Bone marrow (tissue), 2 donors: Measurements from ENCODE around the gene DOHH.
"Not testable (repeated sequence)": the region's sequence is repeated elsewhere in the genome, so short reads cannot be mapped to it uniquely, and the experiment has no call there.

Experiments used
- DNase-seq, 2 donors: peaks; one replicate each; lab custom pipeline; 2025; lab: John Stamatoyannopoulos, UW

Gene DOHH

DNA sequence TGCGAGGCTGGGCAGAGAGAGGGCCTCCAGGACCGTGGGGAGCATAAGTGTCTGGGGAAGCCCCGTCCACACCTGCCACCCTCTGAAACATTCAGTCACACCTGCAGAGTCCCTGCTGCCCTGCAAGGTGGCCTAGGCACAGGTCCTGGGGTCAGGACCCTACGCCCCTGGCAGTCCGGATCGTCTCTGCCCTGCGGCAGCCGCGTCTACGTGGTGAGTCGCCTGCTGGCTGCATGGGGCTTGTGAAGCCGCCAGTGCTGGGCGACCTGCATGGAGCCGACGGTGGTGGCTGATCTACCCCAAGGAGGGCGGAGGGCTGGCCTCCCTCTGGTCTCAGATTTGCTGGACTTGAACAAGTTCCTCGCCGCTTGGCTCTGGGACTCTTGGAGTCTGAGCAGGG lies 18.7 kb upstream of the DOHH start:
- DNase-seq: no peak

DNA sequence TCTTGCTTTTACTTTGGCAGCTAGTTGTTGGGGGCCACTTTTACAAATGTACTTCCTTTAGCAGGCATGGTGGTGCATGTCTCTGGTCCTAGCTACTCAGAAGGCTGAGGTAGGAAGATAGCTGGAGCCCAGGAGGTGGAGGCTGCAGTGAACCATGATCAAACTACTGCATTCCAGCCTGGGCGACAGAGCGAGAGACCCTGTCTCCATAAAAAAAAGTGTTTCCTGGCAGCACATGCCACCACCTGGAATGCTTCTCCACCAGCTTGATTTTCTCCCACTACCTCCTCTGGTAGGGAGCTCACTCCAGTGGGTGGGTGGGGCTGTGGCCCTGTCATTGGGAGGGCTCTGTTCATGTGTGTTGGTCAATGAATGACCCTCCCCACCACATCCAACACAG lies 18.2 kb upstream of the DOHH start:
- DNase-seq: no peak

DNA sequence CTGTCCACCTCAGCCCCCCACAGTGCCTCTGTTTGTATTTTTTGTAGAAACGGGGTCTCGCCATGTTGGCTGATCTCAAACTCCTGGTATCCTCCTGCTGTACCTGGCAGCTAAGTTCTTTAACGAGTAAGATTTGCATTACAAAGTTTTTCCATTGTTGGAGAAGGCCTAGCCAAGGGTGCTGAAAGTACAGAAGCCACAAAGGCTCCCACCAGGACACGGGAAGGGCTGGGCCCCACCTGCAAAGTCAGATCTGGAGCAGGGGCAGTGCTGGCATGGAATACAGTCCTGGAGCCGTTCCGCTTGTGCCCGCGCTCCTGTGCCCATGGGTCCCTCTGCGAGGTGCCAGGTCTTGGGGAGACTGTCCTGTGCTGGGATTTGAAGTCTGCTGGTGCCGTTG lies 17.8 kb upstream of the DOHH start:
- DNase-seq: no peak

DNA sequence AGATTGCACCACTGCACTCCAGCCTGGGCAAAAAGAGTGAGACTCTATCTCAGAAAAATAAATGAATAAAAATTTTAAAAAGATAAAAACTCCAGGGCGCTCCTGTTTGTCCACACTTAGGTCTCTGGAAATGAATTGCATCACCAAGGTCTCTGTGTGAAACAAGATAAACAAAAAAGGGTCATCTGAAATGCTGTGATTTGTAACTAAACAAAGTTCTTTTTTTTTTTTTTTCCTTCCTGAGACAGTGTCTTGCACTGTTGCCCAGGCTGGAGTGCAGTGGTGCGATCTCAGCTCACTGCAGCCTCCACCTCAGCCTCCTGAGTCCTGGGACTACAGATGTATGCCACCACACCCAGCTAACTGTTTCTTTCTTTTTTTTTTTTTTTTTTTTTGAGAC lies 17.2 kb upstream of the DOHH start:
- DNase-seq: no peak

DNA sequence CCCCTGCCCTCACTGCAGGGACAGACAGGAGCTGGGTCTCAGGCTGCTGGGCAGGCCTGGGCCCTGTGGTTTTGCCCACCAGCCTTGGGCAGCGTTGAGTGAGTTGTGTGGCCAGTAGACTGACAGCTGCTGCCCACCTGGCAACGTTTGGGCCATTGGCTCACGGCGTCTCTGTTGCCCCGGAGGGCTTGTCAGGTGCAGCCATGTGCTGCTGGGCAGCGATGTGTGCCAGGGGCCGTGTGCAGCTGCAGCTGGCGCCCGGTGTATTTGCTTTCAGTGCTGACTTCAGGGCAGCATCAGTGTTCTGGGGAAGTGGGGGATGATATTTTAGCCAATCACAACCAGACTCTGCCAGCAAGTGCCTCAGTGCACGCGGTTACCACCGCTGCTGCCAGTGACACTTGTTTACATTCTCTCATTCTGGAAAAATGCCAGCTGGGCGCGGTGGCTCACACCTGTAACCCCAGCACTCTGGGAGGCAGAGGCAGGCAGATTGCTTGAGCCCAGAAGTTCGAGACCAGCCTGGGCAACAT lies 16.3 kb upstream of the DOHH start:
- no peak for DNase-seq

DNA sequence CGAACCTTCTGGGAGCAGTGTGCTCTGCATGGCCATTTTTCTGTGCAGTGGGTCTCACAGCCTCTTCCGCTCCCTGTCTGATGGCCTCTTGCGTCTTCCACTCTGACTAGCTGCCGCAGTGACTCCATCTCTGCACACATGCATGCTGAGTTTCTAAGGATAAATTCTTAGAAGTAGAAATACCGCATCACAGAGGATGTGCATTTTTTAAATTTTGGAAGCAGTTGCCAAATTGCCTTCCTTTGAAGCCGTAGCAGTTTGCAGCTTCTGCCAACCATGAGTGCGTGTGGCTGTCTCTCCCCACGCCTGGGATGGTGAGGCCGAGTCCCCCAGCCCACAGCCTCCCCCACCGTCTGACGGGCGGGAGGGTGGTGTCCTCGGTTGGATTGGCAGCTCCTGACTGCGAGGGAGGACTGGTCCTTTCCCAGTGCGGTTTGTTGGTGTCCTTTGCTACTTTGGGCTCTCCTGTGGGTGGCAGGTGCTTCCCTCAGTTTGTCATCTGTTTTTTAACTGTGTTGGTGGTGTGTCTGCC lies 15.5 kb upstream of the DOHH start:
- DNase-seq: no peak

DNA sequence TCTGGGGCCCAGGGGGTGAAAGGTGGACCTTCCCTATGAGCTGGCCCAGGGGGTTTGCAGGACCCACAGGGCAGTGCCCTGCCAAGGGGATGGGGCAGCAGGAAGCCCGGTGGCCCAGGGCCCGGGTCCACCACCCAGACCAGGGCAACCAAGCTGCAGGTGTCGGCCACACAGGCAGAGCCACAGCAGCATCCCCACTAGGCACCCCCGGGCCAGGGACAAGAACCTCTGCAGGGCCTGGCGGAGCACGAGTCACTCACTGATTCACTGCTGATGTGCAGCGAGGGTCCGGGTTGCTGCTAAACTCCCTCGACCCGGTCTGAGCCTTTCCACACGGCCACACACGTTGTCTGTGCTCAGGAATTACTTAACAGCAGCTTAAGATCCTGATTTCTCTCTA lies 14.5 kb upstream of the DOHH start:
- no peak for DNase-seq

DNA sequence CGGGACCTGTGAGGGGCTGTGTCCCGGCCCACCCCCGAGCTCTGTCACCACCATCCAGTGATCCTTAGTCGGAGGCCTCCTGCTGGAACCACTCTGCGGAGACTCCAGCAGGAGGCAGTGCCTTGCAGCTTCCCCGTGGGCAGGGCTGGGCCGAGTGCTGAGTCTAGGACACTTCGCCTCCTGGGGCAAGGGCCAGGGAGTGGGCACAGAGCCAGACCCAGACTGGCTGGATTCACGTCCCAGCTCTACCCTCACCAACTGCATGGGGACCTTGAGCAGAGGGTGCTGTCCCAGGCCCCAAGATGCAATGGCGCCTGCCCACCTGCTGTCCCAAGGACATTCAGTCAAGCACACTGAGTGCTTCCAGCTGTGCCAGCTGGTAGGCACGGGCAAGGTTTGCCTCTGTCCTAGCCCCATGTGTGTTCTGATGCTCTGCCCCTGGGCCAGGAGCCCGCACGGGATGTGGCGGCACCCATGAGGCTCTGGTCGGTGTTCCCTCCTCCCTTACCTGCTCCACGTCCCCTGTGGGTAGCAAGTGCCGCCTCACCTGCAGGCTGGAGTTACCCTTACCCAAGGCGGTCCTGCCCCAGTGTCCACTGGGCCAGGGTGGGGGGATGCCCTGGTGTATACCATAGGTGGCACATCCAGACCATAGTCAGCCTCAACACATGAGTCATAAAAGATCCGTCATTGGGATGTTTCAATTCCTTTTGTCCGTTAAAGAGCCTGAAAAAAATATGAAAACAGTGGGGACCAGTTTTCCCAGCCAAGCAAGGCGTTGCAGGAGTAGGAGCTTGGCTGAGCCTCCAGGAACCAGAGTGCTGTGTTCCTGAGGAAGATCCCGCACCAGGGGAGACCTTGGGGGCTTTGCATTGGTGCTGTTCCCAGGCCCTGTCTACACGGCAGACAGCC lies 13.0 kb upstream of the DOHH start:
- no peak for DNase-seq

DNA sequence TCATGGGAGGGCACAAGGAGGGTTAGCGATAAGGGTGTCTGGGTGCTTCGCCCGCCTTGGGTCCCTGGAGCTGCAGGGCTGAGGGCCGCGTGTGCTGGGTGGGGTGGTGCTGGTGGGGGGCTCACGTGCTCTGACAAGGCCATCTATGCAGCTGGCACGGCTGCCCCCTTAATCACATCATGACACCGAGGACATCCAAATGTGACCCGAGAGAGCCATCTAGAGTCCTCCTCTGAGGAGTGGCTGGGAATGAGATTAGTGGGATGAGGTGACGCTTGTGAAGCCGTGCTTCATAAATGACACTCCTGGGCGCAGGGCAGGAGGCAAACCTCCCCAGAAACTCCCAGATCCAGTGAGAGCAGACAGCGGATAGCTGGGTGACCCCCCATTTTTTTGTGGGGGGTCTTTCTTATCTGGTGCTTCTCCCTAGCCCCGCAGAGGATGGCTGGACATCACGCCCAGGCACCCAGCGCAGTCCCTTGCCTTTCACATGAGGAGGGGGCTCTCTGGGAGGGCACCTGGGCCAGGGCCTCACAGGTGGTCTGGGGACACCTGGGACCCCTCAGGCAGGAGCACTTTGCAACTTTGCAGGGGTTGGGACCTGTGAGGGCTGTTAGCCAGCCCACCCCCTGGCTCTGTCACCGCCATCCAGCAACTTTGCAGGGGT lies 12.2 kb upstream of the DOHH start:
- no peak for DNase-seq

DNA sequence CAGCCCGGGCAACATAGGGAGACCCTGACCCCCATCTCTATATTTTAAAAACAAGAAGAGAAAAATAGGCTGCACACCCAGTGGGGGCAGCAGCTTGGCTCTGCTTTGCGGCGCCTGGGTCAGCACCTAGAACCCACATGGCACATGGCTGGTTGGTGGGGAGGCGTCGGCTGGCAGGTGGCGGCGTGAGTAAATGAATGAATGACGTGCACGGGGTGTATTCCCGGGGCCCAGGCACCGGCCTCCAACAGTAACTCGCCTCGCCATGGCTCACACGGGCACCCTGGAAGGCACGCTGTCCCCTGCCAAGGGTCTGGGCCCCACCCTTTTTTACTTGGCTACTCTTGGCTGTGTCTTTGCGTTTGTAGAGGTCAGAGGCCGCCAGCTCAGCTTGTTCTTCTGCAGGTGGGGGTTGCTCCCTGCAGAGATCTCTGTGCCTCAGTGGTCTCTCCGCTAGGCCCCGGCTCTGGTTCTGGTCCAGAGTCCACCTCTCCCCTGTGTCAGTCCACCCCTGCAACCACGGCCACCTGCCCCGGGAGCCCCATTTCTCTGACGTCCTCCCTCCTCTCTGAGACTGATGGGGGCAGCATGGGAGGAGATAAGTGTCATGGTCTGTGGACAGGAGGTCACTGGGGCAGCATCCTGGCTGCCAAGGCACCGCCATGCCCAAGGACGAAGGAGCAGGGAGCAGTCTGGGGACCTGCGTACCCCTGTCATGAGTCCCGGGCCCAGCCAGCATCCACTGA lies 11.2 kb upstream of the DOHH start:
- DNase-seq: no peak

DNA sequence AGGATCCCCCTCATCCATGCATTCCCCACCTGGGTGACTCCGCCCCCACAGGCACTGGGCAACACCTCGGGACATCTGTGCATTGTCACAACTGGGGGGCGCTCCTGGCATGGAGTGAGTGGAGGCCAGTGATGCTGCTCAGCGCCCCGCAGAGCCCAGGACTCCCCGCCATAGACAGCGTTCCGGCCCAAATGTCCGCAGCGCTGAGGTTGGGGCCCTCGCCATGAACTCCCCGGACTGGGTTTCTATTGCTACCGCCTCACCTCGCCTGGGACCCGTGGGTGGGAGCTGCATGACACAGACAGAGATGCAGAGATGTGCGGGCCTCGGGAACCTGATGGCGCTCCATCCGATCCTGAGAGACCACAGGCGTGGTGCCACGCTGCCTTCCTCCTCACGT lies 10.3 kb upstream of the DOHH start:
- no peak for DNase-seq

DNA sequence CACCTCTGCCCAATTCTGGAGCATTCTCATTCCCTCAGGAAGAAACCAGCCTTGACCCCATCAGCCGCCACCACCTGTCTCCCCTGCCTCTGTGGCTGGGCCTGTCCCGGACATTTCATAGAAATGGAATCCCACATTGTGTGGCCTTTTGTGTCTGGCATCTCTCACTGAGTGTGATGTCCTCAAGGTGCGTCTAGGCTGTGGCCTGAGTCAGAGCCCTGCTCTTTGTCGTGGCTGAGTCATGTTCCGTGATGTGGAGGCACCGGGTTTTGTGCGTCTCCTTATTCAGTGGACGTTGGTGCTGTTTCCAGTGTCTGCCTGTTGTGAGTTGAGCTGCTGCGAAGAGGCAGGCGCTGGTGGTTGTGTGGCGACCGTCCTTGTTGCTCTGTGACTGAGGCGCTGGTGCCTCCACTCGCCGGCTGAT lies 9.1 kb upstream of the DOHH start:
- no peak for DNase-seq

DNA sequence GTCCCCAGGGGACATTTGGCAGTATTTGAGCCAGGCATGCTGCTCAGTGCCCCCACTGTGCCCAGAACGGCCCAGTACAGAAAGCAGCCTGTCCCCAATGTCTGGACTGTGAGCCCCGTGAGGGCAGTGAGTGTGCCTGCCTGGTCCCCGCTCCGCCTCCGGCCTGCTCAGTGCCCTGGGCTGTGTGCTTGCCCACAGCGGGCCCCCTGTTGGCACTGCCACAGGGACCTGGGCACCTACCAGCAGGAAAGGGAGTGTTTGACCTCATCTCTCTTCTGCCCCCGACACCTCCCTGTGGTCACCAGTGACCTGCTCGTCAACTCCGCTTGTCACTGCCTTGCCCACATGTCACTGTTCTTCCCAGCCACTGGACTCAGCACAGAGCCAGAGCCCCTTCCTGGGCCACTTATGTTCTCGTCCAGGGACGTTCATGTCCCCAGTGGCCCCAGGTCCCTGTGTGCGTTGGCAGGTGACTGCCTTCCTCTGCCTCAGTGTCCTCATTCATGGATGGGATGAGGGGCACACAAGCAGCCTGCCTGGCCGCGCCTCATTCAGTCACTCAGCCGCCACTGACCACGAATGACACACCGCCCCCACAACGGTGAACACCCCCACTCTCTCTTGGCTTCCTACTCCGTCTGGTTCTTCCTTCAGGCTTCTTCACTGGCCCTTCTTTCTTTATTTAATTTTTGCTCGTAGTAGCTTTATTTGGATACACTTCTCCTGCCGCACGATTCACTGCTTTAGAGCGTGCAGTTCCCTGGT lies 8.5 kb upstream of the DOHH start:
- DNase-seq: no peak

DNA sequence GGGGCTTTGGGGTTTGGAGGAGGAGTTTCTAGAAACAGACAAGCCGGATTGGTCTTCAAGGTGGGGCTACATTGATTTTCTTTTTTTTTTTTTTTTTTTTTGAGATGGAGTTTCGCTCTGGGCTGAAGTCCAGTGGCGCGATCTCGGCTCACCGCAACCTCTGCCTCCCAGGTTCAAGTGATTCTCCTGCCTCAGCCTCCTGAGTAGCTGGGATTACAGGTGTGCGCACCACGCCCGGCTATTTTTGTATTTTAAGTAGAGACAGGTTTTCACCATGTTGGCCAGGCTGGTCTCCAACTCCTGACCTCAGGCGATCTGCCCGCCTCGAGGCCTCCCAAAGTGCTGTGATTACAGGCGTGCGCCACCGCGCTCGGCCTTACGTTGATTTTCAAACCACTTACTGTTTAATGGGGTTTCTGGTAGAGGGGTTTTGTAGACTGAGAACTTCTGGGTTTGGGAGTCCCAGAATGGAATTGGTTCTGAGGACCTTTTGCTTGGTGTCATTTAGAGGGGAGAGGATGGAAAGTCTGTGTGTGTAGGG lies 7.7 kb upstream of the DOHH start:
- not testable (repeated sequence) for DNase-seq

DNA sequence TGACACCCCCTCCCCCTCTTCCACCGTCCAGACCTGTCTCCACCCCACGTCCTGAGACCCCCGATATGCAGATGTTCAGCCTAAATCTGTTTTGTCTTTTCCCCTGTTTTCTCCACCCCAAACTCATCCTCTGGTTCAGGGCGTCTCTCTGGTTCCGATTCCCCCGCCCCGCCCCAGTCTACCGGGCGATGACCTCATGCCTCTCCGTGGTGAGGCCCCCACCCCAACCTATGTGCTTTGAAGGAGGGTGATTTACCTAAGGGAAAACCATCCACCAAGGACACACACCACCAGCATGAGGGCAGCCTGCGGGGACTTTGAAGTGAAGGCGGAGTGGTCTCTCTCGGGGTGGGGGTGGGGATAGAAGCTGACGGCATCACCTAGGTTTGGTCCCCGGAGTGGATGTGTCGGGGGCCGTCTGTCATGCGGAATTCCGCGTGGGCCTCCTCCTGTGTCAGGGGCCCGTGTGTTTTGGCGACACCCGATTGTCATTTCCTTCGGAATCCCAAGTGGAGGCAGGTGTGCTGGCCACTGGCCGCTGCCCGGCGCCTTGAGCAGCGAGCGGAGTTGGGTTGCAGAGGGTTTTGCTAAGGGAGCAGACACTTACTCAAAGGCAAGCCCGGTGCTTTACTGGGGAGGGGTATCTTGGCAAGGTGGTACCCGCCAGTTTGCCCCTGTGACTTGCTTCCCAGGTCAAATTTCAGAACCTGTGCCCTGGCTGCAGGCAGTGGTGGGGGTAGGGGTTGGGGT lies 7.1 kb upstream of the DOHH start:
- DNase-seq: no peak

DNA sequence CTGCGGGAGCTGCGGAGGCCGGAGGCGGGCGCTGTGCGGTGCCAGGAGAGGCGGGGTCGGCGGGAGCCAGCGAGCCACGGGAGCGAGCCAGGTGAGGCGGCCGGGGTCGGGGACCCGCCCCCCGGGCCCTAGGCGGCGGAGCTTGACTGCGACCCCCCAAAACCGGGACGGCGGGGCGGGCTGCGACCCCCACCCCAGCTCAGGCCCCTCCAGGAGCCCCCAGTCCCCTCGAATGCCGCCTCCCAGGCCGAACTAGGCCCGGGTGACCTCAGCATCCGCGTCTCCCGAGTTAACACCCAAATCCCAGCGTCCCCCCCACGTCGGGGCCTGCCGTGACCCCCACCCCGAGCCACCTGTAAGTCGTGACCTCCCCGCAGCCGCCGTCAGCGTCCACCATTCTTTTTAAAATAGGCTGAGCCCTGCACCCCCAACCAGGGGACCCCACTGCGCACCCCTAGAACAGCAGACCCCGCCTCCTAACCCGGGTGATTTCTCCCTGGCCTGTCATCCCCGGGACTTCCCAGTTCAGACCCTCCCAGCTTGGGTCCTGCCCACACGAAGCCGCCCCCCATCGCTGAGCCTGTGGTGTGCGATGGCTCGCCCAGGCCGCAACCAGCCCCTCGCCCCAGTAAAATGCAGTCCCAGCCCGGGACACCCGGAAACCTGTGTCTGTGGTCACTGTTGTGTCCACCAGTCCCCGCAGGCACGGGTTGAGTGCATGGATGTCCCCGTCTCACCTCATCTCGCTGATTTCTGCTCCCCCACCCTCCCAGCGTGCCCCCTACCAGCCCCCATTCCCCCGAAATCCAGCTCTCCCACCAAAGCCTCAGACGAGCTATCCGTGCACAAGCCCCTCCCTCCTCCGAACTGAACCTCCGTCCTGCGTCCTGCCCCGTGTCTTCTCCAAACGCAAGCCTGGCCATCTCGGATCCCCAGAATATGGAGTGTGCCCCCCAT lies 6.2 kb upstream of the DOHH start:
- peak in 1 of 2 donors; percentile 38 for DNase-seq

DNA sequence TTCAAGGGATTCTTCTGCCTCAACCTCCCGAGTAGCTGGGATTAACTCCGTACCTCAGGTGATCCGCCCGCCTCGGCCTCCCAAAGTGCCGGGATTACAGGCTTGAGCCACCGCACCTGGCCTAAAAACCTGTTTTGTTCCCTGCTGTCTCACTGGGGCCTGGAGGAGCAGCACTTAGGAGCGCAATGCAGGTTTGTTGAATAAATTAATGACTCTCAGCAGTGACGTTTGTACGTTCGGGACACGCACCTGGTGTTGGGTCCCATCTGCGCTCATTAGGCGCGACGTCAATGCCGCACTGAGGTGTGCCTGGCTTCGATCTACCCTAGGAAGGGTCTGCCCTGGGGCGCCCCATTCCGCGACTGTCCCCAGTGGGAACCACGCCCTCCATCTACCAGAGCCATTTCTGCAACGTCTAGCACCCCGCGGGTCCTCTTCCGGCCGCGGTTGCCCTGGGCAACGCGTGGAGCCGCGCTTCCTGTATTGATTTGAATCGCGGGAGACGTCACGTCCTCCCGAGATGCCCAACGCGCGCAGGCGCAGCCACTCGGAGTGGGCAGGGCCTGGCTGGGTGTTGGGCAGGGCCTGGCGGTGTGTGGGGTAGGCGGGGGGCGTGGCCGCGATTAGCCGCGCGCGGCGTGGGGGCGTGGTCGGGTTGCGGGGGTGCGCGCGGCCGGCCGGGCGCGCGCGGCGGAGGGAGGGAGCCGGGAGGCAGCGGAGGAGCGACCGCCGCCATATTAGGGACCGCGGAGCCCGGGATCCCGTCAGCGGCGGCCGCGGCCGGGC lies 5.3 kb upstream of the DOHH start, which contains the start of gene FZR1:
Gene FZR1 (plus strand): TSS at position 714 of the 786 bp plus-strand sequence. CDS start 16,679 bp downstream, outside the sequence.
- peak; percentile 90 to 94 for DNase-seq

DNA sequence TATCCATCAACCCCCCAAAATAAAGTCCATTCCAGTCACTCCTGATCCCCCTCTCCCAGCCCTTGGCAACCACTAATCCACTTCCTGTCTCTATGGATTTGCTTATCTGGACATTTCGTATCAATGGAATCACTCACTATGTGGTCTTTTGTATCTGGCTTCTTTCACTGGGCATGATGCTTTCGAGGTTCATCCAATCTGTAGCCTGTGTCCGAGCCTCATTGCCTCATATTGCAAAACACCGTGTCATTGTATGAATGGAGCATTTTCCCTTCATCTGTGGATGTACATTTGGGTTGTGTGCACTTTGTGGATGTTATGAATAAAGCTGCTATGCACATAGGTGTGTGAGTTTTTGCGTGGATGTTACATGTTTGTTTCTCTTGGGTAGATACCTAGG lies 4.3 kb upstream of the DOHH start:
- DNase-seq: no peak
